HL-60 (cell line): ENCODE results near the gene PACRG.

Experiments
- DNase-seq, 2 experiments: peaks; one replicate each; pipeline ENCODE4 v3.0.0-alpha.2; 2010 to 2020; ENCODE audit warnings: low read depth in 1 of 2, low spot score in 1 of 2
- H3K27ac ChIP-seq: fragments of 250-450 bp; sonication (Bioruptor Pico); replicated peaks from 2 replicates; pipeline ENCODE4 v1.5.1; 2020; ENCODE audit warnings: mild to moderate bottlenecking, moderate library complexity
- H3K27me3 ChIP-seq: fragments of 250-450 bp; sonication (Bioruptor Pico); 2 replicates; pipeline ENCODE4 v1.5.1; 2021; ENCODE audit warnings: mild to moderate bottlenecking, moderate library complexity; ENCODE audit not compliant: insufficient read depth, poor library complexity, severe bottlenecking
- H3K4me3 ChIP-seq: replicated peaks from 2 replicates; pipeline ENCODE4 v1.5.1; 2011; ENCODE audit warnings: mild to moderate bottlenecking, control low read depth, low read length; ENCODE audit not compliant: insufficient read depth
- CTCF ChIP-seq: IDR thresholded peaks from one replicate; pipeline ENCODE4 v1.5.1; 2011; ENCODE audit warnings: low read length, control low read depth, inconsistent platforms; ENCODE audit not compliant: insufficient read depth
- GABPA ChIP-seq: IDR thresholded peaks from 2 replicates; pipeline ENCODE4 v1.6.1; 2012; ENCODE audit warnings: low read depth
- POLR2AphosphoS5 ChIP-seq: IDR thresholded peaks from 2 replicates; pipeline ENCODE4 v1.6.1; 2012; ENCODE audit warnings: low read depth
- REST ChIP-seq: IDR thresholded peaks from 2 replicates; pipeline ENCODE4 v1.6.1; 2012; ENCODE audit warnings: low read depth; ENCODE audit not compliant: insufficient replicate concordance
- SPI1 ChIP-seq: IDR thresholded peaks from 2 replicates; pipeline ENCODE4 v1.6.1; 2012; ENCODE audit warnings: low read depth, mild to moderate bottlenecking, borderline replicate concordance

The PACRG gene

GRCh38 chr6:163063561-163063960 is 335.8 kb downstream of the PACRG start:
- no peak for DNase-seq
- Histone ChIP-seq H3K27ac (no peak overlapping the region), H3K27me3 (no peaks in the 10 kb centered on the region), H3K4me3 (no peak overlapping the region)
- TF ChIP-seq GABPA: no peak
- TF ChIP-seq CTCF: no peak
- TF ChIP-seq REST: no peak
- TF ChIP-seq POLR2AphosphoS5: no peak
- no peak for TF ChIP-seq SPI1

- no peak for DNase-seq
- Histone ChIP-seq H3K4me3 (no peak overlapping the region), H3K27me3 (no peaks in the 10 kb centered on the region), H3K27ac (no peak overlapping the region)
- TF ChIP-seq REST: no peak
- TF ChIP-seq POLR2AphosphoS5: no peak
- no peak for TF ChIP-seq SPI1
- no peak for TF ChIP-seq CTCF
- TF ChIP-seq GABPA: no peak
Observed at GRCh38 chr6:163064397-163064796, 336.6 kb downstream of the PACRG start.

GRCh38 chr6:163066200-163066599 is 338.4 kb downstream of the PACRG start:
- TF ChIP-seq REST: no peak
- no peak for TF ChIP-seq POLR2AphosphoS5
- no peak for TF ChIP-seq SPI1
- TF ChIP-seq CTCF: no peak
- TF ChIP-seq GABPA: no peak
- Histone ChIP-seq H3K4me3 (no peak overlapping the region), H3K27me3 (no peaks in the 10 kb centered on the region), H3K27ac (no peak overlapping the region)
- no peak for DNase-seq
